Thyroid gland (tissue), 4 donors: ENCODE measurements around the gene REPIN1.

Experiments used
- POLR2A ChIP-seq, 2 donors: fragments of 450-650 bp; IDR thresholded peaks; one replicate each; pipeline ENCODE4 v1.6.1; 2017; ENCODE audit warnings: antibody characterized with exemption in 2 of 2, mild to moderate bottlenecking in 2 of 2, moderate library complexity in 1 of 2
- TF ChIP-seq, protein P1 (sequence below), 6 experiments: fragments of 200-600 bp in 3 of 6; fragments of 450-650 bp in 3 of 6; sonication (generic) in 3 of 6; IDR thresholded peaks; one replicate each; pipeline ENCODE4 v1.5.1; 2016 to 2019; ENCODE audit warnings: antibody characterized with exemption in 6 of 6, mild to moderate bottlenecking in 2 of 6, inconsistent platforms in 1 of 6, moderate library complexity in 1 of 6

DNA sequence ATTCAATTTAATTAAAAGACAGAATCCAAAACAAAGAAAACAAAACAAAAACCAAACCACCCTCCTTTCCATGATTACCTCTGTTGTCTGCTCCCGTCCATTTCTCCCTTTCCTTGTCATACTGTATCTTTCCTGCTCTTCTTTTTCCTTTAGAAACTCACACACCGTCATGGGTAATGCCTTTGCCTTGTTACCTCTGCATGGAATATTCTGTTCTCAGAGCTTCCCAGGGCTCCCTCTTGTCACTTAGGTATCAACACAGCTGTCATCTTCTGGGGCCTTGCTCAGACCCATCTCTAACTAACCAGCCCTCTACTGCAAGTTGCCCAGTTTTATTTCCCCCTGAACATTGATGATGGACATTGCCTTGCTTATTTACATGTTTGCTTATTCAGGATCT, 51.6 kb downstream of the REPIN1 start:
- TF ChIP-seq, protein P1, sequence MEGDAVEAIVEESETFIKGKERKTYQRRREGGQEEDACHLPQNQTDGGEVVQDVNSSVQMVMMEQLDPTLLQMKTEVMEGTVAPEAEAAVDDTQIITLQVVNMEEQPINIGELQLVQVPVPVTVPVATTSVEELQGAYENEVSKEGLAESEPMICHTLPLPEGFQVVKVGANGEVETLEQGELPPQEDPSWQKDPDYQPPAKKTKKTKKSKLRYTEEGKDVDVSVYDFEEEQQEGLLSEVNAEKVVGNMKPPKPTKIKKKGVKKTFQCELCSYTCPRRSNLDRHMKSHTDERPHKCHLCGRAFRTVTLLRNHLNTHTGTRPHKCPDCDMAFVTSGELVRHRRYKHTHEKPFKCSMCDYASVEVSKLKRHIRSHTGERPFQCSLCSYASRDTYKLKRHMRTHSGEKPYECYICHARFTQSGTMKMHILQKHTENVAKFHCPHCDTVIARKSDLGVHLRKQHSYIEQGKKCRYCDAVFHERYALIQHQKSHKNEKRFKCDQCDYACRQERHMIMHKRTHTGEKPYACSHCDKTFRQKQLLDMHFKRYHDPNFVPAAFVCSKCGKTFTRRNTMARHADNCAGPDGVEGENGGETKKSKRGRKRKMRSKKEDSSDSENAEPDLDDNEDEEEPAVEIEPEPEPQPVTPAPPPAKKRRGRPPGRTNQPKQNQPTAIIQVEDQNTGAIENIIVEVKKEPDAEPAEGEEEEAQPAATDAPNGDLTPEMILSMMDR (IDR thresholded peaks at IDR 0.05), result no peak
- TF ChIP-seq POLR2A (IDR thresholded peaks at IDR 0.05), result no peak
